NCI-H1092 (cell line): ENCODE data around the gene SERPINI1.

Experiments used
- DNase-seq: peaks from one replicate; lab custom pipeline; 2025; lab: John Stamatoyannopoulos, UW

The SERPINI1 gene, protein sequence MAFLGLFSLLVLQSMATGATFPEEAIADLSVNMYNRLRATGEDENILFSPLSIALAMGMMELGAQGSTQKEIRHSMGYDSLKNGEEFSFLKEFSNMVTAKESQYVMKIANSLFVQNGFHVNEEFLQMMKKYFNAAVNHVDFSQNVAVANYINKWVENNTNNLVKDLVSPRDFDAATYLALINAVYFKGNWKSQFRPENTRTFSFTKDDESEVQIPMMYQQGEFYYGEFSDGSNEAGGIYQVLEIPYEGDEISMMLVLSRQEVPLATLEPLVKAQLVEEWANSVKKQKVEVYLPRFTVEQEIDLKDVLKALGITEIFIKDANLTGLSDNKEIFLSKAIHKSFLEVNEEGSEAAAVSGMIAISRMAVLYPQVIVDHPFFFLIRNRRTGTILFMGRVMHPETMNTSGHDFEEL

DNA sequence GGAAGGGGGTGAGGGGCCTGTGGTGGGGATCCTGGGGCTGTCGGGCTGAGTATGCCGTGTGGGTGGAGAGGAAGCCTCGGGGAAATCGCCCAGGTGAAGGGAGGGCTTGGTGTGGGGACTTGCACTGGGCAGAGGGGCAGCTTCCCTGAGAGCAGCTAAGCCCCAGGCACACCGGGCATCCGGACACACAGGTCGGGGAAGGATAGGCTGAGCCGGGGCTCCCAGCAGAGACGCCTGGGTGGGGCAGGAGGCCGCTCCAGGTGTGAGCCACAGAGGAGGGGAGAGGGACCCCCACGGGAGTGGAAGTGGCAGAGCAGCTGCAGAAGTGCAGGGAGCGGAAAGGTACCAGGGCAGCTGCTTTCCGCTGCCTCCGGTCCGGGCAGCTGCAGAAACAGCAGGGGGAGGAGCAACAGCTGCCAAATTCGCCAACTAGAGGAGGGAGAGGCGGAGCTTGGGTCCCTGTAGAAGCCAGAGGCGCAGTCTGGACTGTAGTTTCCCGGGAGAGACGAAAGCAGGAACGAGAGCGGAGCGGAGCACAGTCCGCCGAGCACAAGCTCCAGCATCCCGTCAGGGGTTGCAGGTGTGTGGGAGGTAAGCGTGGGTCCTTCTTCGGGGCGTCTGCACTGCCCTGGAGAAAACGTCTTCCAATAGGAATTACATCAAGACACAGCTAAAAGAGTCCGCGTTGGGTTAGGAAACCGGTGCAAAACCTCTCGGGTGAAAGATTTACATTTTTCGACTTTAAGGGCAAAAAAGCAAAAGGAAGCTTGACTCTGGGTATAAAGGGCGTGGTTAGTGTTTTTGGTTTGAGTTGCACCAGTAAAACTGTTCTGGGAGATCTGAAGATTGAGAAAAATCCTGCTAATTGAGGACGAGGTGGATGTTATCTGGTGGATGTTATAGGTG is at the start of gene SERPINI1:
Gene SERPINI1 (plus strand): TSS at position 489 of the 906 bp plus-strand sequence. CDS start 53,408 bp downstream, outside the sequence.
- peak; percentile 90 for DNase-seq

DNA sequence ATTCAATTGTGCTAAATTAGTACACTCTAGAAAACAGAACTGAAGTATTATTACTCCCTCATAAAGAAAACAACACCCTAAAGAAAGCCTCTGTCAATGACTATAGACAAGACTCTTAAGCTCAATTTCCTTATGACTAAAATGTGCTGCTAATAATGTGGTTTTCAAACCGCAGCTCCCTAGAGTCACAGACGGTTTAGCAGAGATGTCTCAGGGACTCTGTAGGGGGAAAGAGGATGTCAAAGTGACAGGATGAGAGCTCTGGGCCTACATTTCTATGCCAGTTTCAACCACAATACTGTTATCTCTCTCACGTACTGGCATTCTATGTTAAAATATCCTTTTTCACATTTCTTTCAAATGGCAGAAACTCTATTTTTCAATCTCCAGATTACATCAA is 44.2 kb upstream of the SERPINI1 start:
- no peak for DNase-seq

DNA sequence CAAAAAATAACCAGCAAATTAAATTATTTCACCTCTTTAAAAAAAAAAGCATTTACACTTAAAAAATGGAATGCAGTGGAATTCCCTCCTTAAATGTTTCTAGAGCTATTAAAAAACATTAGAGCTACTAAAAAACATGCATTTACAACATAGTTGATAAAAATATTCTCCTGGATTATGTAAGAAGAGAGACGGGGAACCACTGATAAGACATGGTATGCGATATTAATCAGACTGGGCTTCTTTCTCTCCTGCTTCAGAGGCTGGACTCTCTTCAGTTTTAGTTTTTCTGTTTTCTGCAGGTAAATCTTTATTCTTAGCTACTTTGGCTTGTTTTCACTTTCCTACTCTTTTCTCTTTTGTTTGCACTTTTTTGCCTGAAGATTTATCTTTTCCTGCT is 41.4 kb upstream of the SERPINI1 start:
- DNase-seq, result no peak

DNA sequence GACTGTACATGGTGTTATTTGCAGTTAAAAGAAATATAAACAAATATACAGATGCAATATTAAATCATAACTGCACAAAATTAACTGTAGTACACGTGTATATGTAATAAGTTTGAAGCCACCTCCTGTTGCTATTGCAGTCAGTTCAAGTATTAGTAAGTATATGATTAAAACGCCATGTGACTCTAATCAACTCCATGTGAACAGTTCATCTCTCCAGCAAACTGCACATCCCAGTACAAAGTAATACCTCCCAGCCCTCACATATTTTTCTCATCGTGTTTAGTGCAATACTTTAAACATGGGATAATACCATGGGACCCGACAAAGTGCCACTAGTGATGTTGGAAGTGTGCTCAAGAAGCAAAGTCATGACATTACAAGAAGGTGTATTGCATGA is 35.5 kb upstream of the SERPINI1 start:
- DNase-seq, result no peak

GRCh38 chr3:167700926-167701325 is 34.6 kb upstream of the SERPINI1 start:
- no peak for DNase-seq

- DNase-seq, result no peak
Measured at GRCh38 chr3:167705840-167706239, 29.7 kb upstream of the SERPINI1 start.

GRCh38 chr3:167709690-167710089 is 25.8 kb upstream of the SERPINI1 start:
- DNase-seq, result no peak

DNA sequence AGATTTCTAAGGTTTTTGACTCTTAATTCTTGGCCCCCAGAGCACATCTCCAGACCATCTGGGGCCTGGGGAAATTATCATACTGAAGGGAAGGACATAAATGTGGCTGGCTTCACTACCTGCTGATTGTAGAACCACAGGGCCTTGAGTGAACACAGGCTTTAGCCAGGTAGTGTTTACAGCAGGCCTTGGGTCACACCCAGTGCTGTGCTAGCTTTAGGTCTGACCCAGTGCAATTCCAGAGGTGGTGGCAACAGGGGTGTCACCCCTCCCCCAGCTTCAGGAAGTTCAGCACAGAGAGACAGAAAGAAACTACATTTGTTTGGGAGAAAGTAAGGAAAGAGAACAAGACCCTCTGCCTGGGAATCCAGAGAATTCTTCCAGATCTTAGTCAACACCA is 25.0 kb upstream of the SERPINI1 start:
- no peak for DNase-seq

DNA sequence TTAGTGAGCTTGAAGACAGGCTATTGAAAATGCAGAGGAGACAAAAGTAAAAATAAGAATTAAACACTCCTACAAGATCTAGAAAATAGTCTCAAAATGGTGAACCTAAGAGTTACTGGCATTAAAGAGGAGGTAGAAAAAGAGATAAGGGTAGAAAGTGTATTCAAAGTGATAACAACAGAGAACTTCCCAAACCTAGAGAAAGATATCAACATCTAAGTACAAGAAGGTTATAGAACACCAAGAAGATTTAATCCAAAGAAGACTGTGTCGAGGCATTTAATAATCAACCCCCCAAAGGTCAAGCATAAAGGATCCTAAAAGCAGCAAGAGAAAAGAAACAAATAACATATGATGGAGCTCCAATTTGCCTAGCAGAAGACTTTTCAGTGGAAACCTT is 24.1 kb upstream of the SERPINI1 start:
- DNase-seq, result no peak

DNA sequence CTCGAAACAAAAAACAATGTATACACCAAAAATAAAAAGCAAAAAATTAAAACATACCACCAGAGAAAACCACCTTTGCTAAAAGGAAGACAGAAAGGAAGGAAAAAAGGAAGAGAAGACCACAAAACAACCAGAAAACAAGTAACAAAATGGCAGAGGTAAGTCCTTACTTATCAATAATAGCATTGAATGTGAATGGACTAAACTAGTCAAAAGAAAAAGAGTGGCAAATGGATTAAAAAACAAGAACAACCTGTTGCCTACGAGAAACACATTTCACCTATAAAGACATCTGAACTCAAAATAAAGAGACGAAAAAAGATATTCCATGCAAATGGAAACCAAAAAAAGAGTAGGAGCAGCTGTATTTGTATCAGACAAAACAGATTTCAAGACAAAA is 23.1 kb upstream of the SERPINI1 start:
- no peak for DNase-seq

- no peak for DNase-seq
Measured at GRCh38 chr3:167714871-167715270, 20.6 kb upstream of the SERPINI1 start.

DNA sequence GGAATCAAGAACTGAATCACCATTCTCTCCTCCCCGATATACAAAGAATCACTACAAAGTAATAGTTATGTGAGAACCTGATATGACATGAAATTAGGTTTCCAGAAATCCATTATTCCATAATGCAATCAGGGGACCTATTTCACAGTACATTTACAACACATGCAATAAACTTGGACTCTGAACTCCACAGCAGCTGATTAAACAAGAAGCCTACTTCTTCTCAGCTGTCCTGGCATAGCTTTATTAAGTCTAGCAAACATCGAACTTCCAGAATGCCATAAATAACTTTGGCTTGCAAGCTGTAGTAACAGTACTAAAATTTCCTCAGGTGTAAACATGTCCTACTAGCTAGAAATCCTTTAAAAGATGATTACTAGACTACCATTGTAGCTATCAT is 18.6 kb upstream of the SERPINI1 start:
- no peak for DNase-seq

DNA sequence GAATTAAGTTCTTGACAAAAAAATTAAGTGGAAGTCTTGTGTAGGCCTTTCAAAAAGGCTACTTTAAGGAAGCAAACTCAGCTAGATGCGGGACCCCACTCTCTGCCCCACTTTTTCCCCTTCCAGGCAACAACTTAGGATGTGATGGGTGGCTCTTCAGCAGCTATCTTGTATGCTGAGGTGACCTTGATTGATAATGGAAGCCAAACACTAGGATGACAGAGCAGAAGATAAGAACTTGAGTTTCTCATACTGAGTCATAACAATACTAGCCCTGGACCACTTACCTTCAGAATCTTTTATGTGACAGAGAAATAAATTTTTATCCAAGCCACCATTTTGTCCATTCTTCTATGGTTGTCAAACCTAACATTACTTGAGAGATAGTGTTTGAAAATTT is 16.9 kb upstream of the SERPINI1 start:
- no peak for DNase-seq

DNA sequence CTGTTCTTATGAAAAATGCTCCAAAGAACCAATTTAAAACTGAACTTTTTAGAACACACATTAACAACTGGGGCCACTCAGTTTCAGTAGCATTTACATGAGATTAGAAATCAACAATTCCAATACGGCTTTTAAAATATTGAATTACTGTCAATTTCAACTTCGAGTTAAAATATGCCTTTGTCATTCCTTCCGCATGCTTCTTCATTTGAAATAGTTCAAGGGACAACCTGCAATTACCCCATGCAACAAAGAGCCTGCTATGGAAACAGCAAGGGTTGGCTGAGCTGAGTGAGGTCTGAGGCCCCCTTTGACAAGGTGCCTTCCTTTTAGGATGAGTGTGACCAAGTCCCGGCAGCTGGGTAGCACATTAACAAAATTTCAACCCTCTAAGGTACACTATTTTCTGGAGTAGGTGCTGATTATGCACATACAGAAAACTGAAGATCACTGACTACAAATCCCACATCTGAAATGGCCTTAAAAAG is 12.5 kb upstream of the SERPINI1 start:
- DNase-seq, result no peak

GRCh38 chr3:167723872-167724271 is 11.6 kb upstream of the SERPINI1 start:
- no peak for DNase-seq

DNA sequence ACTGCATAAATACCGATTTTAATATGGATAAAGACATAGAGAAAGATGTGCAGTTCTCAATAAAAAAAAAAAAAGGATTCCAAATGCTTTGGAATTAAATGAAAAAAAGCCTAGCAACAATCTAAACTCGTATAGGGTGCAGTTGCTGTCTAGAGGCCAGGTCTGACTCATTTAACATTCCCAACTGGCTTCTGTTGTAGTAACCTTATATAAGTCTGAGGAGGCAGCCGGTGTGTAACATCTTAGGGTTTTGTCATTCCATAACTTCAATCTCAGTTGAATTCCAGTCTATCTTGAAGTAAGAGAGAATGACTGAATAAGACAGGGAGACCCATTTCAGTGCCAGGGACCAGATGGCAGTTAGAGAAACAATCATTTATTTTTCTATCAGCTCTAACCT is 7.3 kb upstream of the SERPINI1 start:
- no peak for DNase-seq

DNA sequence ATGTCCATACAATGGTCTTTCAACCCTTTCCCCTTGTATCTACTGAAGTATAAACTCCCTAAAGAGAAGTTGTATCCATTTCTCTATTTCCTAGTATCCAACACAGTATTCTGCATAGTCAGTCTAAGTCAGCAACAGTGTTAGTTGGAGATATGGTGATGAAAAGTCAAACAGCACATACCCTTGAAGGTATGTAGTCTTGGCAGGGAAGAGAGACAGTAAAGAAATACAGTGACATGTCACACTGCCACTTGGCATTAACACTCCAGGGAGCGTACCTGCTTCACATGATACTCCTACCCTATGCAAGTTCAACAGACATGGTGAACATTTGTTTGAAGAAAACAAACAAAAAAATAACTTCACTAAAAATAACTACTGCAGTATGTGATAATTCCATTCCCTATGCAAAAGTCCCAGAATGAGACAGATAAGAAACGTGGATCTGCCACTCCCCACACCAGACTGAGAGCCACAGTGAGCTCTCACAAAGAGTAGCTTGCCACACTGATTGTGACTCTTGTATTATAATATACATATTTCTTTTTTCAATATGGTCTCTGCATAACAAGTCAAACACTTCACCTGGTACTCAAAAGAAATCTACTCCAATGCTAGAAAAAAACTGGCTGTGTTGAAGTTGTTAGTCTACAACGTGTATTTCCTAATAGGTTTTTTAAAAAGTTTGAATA is 6.7 kb upstream of the SERPINI1 start:
- DNase-seq, result no peak

GRCh38 chr3:167729591-167729990 is 5.9 kb upstream of the SERPINI1 start:
- no peak for DNase-seq

DNA sequence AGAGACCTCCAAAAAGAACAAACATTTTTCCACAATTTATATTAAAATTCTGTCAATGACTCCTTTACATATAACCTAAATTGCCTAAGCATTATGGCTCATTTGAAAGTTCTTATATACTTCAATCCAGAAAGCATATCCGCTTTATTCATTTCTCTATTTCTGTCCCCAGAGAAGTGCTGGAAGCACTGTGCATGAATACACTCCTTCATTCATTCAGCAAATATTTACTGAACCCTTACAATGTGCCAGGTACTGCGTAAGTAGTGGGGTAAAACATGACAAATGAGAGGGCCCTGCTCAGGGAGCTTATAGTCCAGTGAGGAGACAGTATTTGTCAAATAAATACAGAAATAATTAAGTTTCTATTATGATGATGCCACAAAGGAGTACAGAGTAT is 4.1 kb upstream of the SERPINI1 start:
- DNase-seq, result no peak

DNA sequence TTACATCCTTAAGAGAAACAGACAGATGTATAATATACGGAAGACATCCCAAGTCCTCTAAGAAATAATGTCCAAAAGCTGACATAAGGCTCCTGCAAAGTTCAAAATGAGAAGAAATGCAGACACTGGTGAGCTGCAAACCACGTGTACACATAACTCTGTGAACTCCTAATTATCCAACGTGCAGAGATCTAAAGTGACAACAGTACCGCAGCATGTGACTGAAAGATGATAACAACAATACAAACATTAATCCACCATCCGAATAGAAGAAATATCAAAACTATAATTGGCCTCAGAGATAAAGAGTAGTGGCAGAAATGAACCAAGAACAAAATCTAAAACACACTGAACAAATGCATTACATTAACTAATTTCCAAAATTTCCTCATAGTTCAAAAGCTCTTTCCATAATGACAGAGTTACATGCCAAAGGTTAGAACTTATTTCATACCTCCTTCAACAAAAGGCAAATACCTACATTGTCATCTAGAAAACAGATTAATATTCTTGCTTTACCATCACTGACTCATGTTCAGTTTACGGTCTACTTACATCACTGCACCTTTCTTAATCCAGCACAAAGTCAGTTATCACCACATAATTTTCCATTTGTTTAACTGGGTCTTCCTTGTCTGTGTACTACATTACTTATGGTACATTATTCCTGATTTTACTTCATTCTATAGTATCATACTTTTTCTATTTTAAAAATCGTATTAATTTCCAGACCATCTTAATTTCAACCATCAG is 3.0 kb upstream of the SERPINI1 start:
- no peak for DNase-seq

- DNase-seq, result no peak
Measured at GRCh38 chr3:167733961-167734497, 1.5 kb upstream of the SERPINI1 start.
